ENCODE measurements around the gene CLCN6. TPM values are rescaled to one million over a fixed set of nuclear protein-coding genes. Genes with fewer than 3 reads are reported as not detected.
A peak's percentile ranks its signal among the peaks of the same experiment; 100 is the strongest.

The CLCN6 gene
- total and polyA plus RNA-seq, 2 of the 13 experiments (the other 11 are each of a cell fraction or from before 2014, with no cell fraction given): 14.9 to 19.3 TPM

GRCh38 chr1:11805422-11806306 lies at the start of gene CLCN6, which contains the start of gene MTHFR (continued):
- TF ChIP-seq NFAT5 (CRISPR knock-in tag; IDR thresholded peaks at IDR 0.05) (no peak), CBFB (CRISPR knock-in tag; IDR thresholded peaks at IDR 0.05) (peak; percentile 66; the same call in 1 of the 2 replicates), ZNF224 (CRISPR knock-in tag; IDR thresholded peaks at IDR 0.05) (peak; percentile 91), ARNT (IDR thresholded peaks at IDR 0.05) (no peak), FIP1L1 (IDR thresholded peaks at IDR 0.05; ENCODE audit: borderline replicate concordance, insufficient read depth, low read depth, low read length) (no peak)

DNA sequence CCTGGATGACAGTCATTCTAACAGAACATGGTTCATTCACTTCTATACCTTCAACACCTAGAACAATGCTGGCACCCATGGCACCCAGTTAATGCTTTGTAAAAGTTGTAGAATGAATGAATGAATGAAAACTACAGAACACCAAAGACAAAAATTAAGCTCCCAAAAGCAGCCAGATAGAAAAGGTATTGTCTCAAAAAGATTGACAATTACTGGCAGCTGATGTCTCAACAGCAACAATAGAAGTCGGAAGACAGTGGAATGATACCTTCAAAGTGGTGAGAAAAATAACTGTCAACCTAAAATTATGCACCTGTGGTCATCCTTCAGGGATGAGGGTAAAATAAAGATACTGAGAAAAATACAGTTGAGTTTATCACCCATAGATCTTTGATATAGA lies 48.9 kb upstream of the CLCN6 start:
- no peak for ATAC-seq
- Histone ChIP-seq H3K9ac (ENCODE audit: insufficient read depth, low read depth, low read length) (no peak overlapping the region), H3K79me2 (ENCODE audit: insufficient read depth, low read length) (no peaks in the 10 kb centered on the region), H3K36me3 (replicated peaks in 1 of 2; ENCODE audit: control insufficient read depth in 1 of 2, insufficient read depth in 2 of 2, low read length in 2 of 2) (no peaks in the 10 kb centered on the region), H3K27ac (ENCODE audit: extremely low read length, insufficient read depth, low read length) (no peak overlapping the region), H4K20me1 (ENCODE audit: insufficient read depth, low read length) (no peaks in the 10 kb centered on the region), H3K9me3 (ENCODE audit: low read length) (no peaks in the 10 kb centered on the region), H2AFZ (ENCODE audit: low read length) (no peak overlapping the region), H3K27me3 (ENCODE audit: control insufficient read depth in 1 of 2, insufficient read depth in 2 of 2, low read length in 2 of 2) (peaks cover 5 to 15% of the 10 kb centered on the region in 2 experiments; a peak in 4 of 5 replicates), H3K4me1 (ENCODE audit: insufficient read depth, low read length) (peaks cover 9% of the 10 kb centered on the region; the same call in 1 of the 2 replicates), H3K4me3 (replicated peaks in 1 of 3; ENCODE audit: insufficient read depth in 1 of 3, low read depth in 2 of 3, low read length in 3 of 3) (no peak overlapping the region), H3K4me2 (ENCODE audit: low read depth, low read length) (no peak overlapping the region)
- WGBS (ENCODE audit: low lambda C conversion rate): 64% methylated on average over 1 of the region's 1 CpG
- DNase-seq (ENCODE audit: low spot score): no peak
- TF ChIP-seq ZNF317 (CRISPR knock-in tag; IDR thresholded peaks at IDR 0.05): peak; percentile 88
- TF ChIP-seq RFX5 (IDR thresholded peaks at IDR 0.05; ENCODE audit: low read depth, low read length): no peak
- BruUV-seq (replicated peaks): no TSS peak
- ChIA-PET CTCF (ENCODE audit: low intra/inter-chr PET ratio, low total read pairs) (no interaction called here), POLR2A (no interaction called here)
- intact Hi-C loops (cut with micrococcal nuclease; ENCODE audit: unreplicated experiment): no loop called here
- no peak for FAIRE-seq
- in situ Hi-C loops (cut with HindIII; ENCODE audit: extremely low pct_ligation_motif_present, low pct_unique_long_range_greater_than_20kb): loop anchor here (10.0 kb wide), 1 partner anchor 62 kb away; the partner anchor contains the start of gene DRAXIN

Measured in HepG2 (cell line).